DOHH2 (cell line): Measurements from ENCODE around the gene PAK5.

ENCODE experiments used
- CTCF ChIP-seq: fragments of 200-600 bp; sonication (generic); IDR thresholded peaks from one replicate; pipeline ENCODE4 v1.5.1; 2014; ENCODE audit warnings: antibody characterized with exemption, mild to moderate bottlenecking, low read depth, low read length; ENCODE audit not compliant: poor library complexity, severe bottlenecking
- EZH2phosphoT487 ChIP-seq: fragments of 200-600 bp; sonication (generic); IDR thresholded peaks from 2 replicates; pipeline ENCODE4 v1.6.1; 2017; ENCODE audit warnings: borderline replicate concordance, mild to moderate bottlenecking, antibody characterized with exemption, low read length, moderate library complexity, mixed read lengths

DNA sequence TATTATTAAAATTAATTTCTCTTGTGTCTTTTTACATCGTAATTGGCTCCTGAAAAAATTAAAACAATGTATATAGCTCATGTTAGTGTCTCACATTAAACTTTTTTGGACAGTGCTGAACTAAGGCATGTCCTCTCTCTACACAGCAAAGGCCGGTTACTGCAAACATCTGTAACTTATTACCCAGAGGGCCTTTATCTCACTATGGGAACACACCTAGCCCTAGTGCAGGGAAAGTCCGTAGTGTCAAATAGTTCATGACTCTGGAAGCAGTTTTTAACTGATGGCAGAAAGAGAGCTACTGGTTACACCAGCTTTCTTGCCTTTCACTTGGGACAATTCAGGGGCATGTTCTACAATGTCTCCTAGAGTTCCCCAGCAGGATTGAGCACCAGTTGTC, 82.2 kb downstream of the PAK5 start:
- TF ChIP-seq CTCF (no peak), EZH2phosphoT487 (no peak)
